Mesenteric fat pad (tissue), 1 donor: ENCODE measurements around the gene INSL4. TPM values are rescaled to one million over a fixed set of nuclear protein-coding genes. Genes with fewer than 3 reads are reported as not detected.

Experiments used
- total RNA-seq: library from RNA; stranded (reverse); fragmentation: NEBNext Ultra II Directional; extraction: Animal tissue kit (Norgen Biotek cat#: 25700); gene quantifications from one replicate; pipeline ENCODE4 v1.2.1, GENCODE V29; 2021
- donor health status: DM: yes; HTN: yes; CAD: no.

INSL4 gene
- total RNA-seq, 1 donor from 2014 or later, result not detected

Other genes starting within 250 kb of the INSL4 start
- 25.1 TPM for gene JAK2, start 246.1 kb upstream of the INSL4 start, total RNA-seq
- gene INSL6, start 45.8 kb upstream of the INSL4 start, total RNA-seq, result not detected
- not detected for gene RLN2, start 73.3 kb downstream of the INSL4 start, total RNA-seq
- not detected for gene RLN1, start 108.5 kb downstream of the INSL4 start, total RNA-seq
- 19.5 TPM for gene PLGRKT, start 206.5 kb downstream of the INSL4 start, total RNA-seq
- 1.0 TPM for gene CD274, start 219.1 kb downstream of the INSL4 start, total RNA-seq